IMR-90 (cell line): ENCODE data around the gene FAM193B. TPM values are rescaled to one million over a fixed set of nuclear protein-coding genes. Genes with fewer than 3 reads are reported as not detected.

Source experiments
- ATAC-seq: fragments of 200-7000 bp; cut with Tn5 transposase; 2 replicates; pipeline ENCODE4 v1.9.1; 2020; ENCODE audit warnings: low read depth, mild to moderate bottlenecking, moderate library complexity
- BruUV-seq: library from RNA; stranded (reverse); fragments of 400-500 nt; replicated peaks from 2 replicates; lab custom pipeline; 2021; lab: Mats Ljungman, UMichigan
- CTCF ChIA-PET: fragments of 300-600 bp; formaldehyde crosslinking; extraction: SDS; loops from one replicate; lab custom pipeline; 2021; ENCODE audit warnings: antibody characterized with exemption; lab: Yijun Ruan, JAX
- POLR2A ChIA-PET: fragments of 300-600 bp; sonication (Branson Sonifier 250); formaldehyde crosslinking; loops from one replicate; lab custom pipeline; 2022; ENCODE audit warnings: antibody characterized with exemption; ENCODE audit not compliant: unreplicated experiment; lab: Charles Lee
- DNase-seq: peaks from one replicate; pipeline ENCODE4 v3.0.0; 2013
- H2AFZ ChIP-seq: replicated peaks from 2 replicates; pipeline ENCODE3; 2013; ENCODE audit warnings: low read length, mild to moderate bottlenecking; ENCODE audit not compliant: poor library complexity
- H2AK5ac ChIP-seq: 2 replicates; pipeline ENCODE4 v1.6.1; 2013; ENCODE audit warnings: low read depth, low read length, inconsistent platforms
- H2AK9ac ChIP-seq: replicated peaks from 2 replicates; pipeline ENCODE3; 2013; ENCODE audit warnings: mild to moderate bottlenecking, low read depth, low read length, moderate library complexity; ENCODE audit not compliant: poor library complexity
- H2BK120ac ChIP-seq: 2 replicates; pipeline ENCODE4 v1.6.1; 2013; ENCODE audit warnings: low read depth, low read length, inconsistent platforms
- H2BK15ac ChIP-seq: 3 replicates; pipeline ENCODE4 v1.6.1; 2013; ENCODE audit warnings: low read depth, low read length, inconsistent platforms
- H2BK20ac ChIP-seq: 2 replicates; pipeline ENCODE4 v1.6.1; 2013; ENCODE audit warnings: low read depth, mild to moderate bottlenecking, inconsistent platforms, low read length, moderate library complexity
- H2BK5ac ChIP-seq: 2 replicates; pipeline ENCODE4 v1.6.1; 2013; ENCODE audit warnings: mild to moderate bottlenecking, low read depth, low read length, inconsistent platforms; ENCODE audit not compliant: poor library complexity, severe bottlenecking
- H3K14ac ChIP-seq: replicated peaks from 2 replicates; pipeline ENCODE4 v1.6.1; 2013; ENCODE audit warnings: low read depth, low read length, inconsistent platforms
- H3K18ac ChIP-seq: 2 replicates; pipeline ENCODE4 v1.6.1; 2013; ENCODE audit warnings: low read depth, low read length, control low read depth
- H3K23ac ChIP-seq: 2 replicates; pipeline ENCODE4 v1.6.1; 2013; ENCODE audit warnings: low read depth, low read length, inconsistent platforms
- H3K27ac ChIP-seq: 2 replicates; pipeline ENCODE4 v1.5.1; 2013; ENCODE audit warnings: mild to moderate bottlenecking, control low read depth, low read length; ENCODE audit not compliant: insufficient read depth
- H3K27me3 ChIP-seq: 2 replicates; pipeline ENCODE4 v1.6.1; 2013; ENCODE audit warnings: low read length; ENCODE audit not compliant: control insufficient read depth, insufficient read depth
- H3K36me3 ChIP-seq: 2 replicates; pipeline ENCODE4 v1.6.1; 2013; ENCODE audit warnings: low read length, mixed read lengths; ENCODE audit not compliant: control insufficient read depth, insufficient read depth
- H3K4ac ChIP-seq: 2 replicates; pipeline ENCODE4 v1.6.1; 2013; ENCODE audit warnings: low read depth, low read length, inconsistent platforms
- H3K4me1 ChIP-seq: 2 replicates; pipeline ENCODE4 v1.6.1; 2013; ENCODE audit warnings: low read length, mixed read lengths; ENCODE audit not compliant: control insufficient read depth, insufficient read depth
- H3K4me2 ChIP-seq: 2 replicates; pipeline ENCODE4 v1.6.1; 2013; ENCODE audit warnings: low read depth, mild to moderate bottlenecking, control low read depth, low read length, moderate library complexity
- H3K4me3 ChIP-seq: 2 replicates; pipeline ENCODE4 v1.5.1; 2013; ENCODE audit warnings: low read depth, mild to moderate bottlenecking, control low read depth, low read length, moderate library complexity; ENCODE audit not compliant: insufficient read depth
- H3K56ac ChIP-seq: 2 replicates; pipeline ENCODE4 v1.6.1; 2013; ENCODE audit warnings: low read length, inconsistent platforms; ENCODE audit not compliant: insufficient read depth; ENCODE audit errors: extremely low read depth
- H3K79me1 ChIP-seq, 2 experiments: 2 replicates each; pipeline ENCODE4 v1.6.1; 2013; ENCODE audit warnings: low read length in 2 of 2, inconsistent platforms in 1 of 2, low read depth in 1 of 2
- H3K9ac ChIP-seq: 2 replicates; pipeline ENCODE4 v1.6.1; 2013; ENCODE audit warnings: low read depth, low read length, control low read depth
- H3K9me1 ChIP-seq: 2 replicates; pipeline ENCODE4 v1.6.1; 2013; ENCODE audit warnings: low read length, inconsistent platforms; ENCODE audit not compliant: insufficient read depth
- H3K9me3 ChIP-seq: 2 replicates; pipeline ENCODE4 v1.6.1; 2013; ENCODE audit warnings: low read length; ENCODE audit not compliant: control insufficient read depth, insufficient read depth
- H4K20me1 ChIP-seq: 2 replicates; pipeline ENCODE4 v1.6.1; 2013; ENCODE audit warnings: low read length, inconsistent platforms; ENCODE audit not compliant: insufficient read depth
- H4K5ac ChIP-seq: 2 replicates; pipeline ENCODE4 v1.6.1; 2013; ENCODE audit warnings: mild to moderate bottlenecking, low read depth, low read length, control low read depth
- H4K8ac ChIP-seq, 2 experiments: 2 replicates each; pipeline ENCODE4 v1.6.1; 2013; ENCODE audit warnings: low read depth in 2 of 2, low read length in 2 of 2, control low read depth in 1 of 2, inconsistent platforms in 1 of 2
- H4K91ac ChIP-seq: 2 replicates; pipeline ENCODE4 v1.6.1; 2013; ENCODE audit warnings: low read depth, low read length, inconsistent platforms; ENCODE audit not compliant: insufficient read depth
- CEBPB ChIP-seq: IDR thresholded peaks from 2 replicates; pipeline ENCODE4 v1.6.1; 2012; ENCODE audit warnings: low read depth, low read length, improper control_type of control experiment
- CHD1 ChIP-seq: IDR thresholded peaks from 2 replicates; pipeline ENCODE4 v1.6.1; 2012; ENCODE audit warnings: low read depth, low read length, improper control_type of control experiment
- MAZ ChIP-seq: IDR thresholded peaks from 2 replicates; pipeline ENCODE4 v1.6.1; 2012; ENCODE audit warnings: low read depth, mild to moderate bottlenecking, low read length, improper control_type of control experiment, moderate library complexity, borderline replicate concordance
- MXI1 ChIP-seq: IDR thresholded peaks from 2 replicates; pipeline ENCODE4 v1.6.1; 2012; ENCODE audit warnings: low read depth, mild to moderate bottlenecking, low read length, moderate library complexity, borderline replicate concordance
- NFE2L2 ChIP-seq: fragments of 150-350 bp; IDR thresholded peaks from 2 replicates; pipeline ENCODE4 v1.6.1; 2016; ENCODE audit warnings: low read depth, mild to moderate bottlenecking, low read length
- RCOR1 ChIP-seq: IDR thresholded peaks from 2 replicates; pipeline ENCODE4 v1.6.1; 2012; ENCODE audit warnings: mild to moderate bottlenecking, low read length, improper control_type of control experiment; ENCODE audit not compliant: insufficient replicate concordance
- WGBS, 2 experiments: methylation state at CpG; one replicate each; pipeline versions ENCODE4 v1.1.5 to v1.1.7; 2013; ENCODE audit warnings: missing lambda C conversion rate in 2 of 2; ENCODE audit not compliant: insufficient read length in 1 of 2; ENCODE audit errors: extremely low coverage in 2 of 2; 5-methylcytosine and 5-hydroxymethylcytosine counted together
- dilution Hi-C: fragments of 300-500 bp; cut with HindIII; formaldehyde crosslinking; loops from one replicate; pipeline ENCODE4 v1.14.3; 2018; ENCODE audit warnings: low sequenced_read_pairs; ENCODE audit not compliant: unreplicated experiment
- in situ Hi-C: fragments of 300-500 bp; cut with MboI; formaldehyde crosslinking; loops from 3 replicates; pipeline ENCODE4 v1.14.3; 2019; ENCODE audit warnings: low sequenced_read_pairs, inconsistent platforms, mixed read lengths
- intact Hi-C: fragments of 100-400 bp; cut with micrococcal nuclease; formaldehyde crosslinking; loops from 2 replicates; pipeline ENCODE4 v1.10.0; 2022
- polyA plus RNA-seq, 3 experiments: library from polyadenylated mRNA; depleted of rRNA; stranded (reverse); fragments of >200 nt; gene quantifications; 2 replicates each; pipeline ENCODE4 v1.2.3, GENCODE V29; 2012; ENCODE audit warnings: low replicate concordance in 1 of 3
- total RNA-seq: library from RNA; depleted of rRNA; stranded (reverse); fragments of >200 nt; gene quantifications from 2 replicates; pipeline ENCODE4 v1.2.3, GENCODE V29; 2012
- TF ChIP-seq, protein P1 (sequence below): fragments of 150-350 bp; IDR thresholded peaks from 2 replicates; pipeline ENCODE4 v1.6.1; 2016; ENCODE audit warnings: low read depth, mild to moderate bottlenecking, low read length, moderate library complexity, borderline replicate concordance

FAM193B gene
- total and polyA plus RNA-seq, 2 of the 4 experiments (the other 2 are of a cell fraction), result 9.5 to 52.2 TPM

DNA sequence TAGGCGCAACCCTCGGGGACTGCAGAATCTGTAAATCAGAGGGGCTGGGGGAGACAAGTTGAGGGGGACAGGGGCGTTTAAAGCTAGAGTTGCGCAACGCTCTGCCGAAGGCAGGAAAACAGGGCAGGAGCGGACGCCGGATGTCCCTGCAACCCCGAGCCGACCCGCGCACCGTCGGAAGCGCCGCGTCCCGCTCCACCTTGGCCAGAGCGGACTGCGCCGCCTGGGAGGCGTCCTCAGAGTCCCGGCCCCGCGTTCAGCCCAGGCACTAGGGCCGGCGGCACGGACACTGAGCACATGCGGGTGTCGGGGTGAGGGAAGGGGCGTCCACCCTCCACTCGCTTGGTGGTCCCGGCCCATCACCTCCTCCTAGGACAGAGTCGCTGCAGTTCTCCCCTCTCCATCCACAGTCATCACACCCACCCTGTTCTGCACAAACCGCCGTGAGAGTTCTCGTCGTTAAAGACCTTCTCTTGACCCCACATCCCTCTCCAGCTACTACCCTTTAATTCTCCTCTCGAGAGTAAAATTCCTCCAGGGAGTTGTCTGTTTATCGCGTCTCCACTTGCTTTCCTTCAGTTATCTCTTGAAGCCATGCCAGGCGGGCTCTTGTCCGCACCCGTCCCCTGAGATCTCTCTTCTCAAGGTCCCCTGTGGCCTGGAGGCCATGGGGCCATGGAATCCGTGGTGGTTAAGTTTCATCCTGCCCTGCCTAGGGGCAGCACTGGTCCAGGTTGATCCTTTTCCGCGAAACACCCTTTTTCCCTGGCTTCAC is 56.2 kb downstream of the FAM193B start:
- H3K56ac ChIP-seq, result peak overlapping the region; percentile 92
- dilution Hi-C loops (no loop called here), intact Hi-C loops (no loop called here), in situ Hi-C loops (no loop called here)
- peaks cover 8% of the 10 kb centered on the region for H3K9me1 ChIP-seq
- peak overlapping the region; percentile 93 for H4K91ac ChIP-seq
- 65% methylated on average over 9 of the region's 48 CpGs; no CpG with 5 or more reads in 1 of the 2 experiments for WGBS, 2 experiments
- no peak for ATAC-seq
- peaks cover 17 to 44% of the 10 kb centered on the region in 2 experiments for H3K79me1 ChIP-seq
- peak overlapping the region; percentile 96; the same call in 1 of the 3 replicates for H2BK15ac ChIP-seq
- H3K4me1 ChIP-seq, result peaks cover 35% of the 10 kb centered on the region
- peak overlapping the region; percentile 80 for H2BK5ac ChIP-seq
- H2AFZ ChIP-seq, result peak overlapping the region; percentile 91
- H3K4me2 ChIP-seq, result peak overlapping the region; percentile 78
- CTCF ChIA-PET, result interaction anchor here (1.0 kb wide), 2 partner anchors 94 to 97 kb away, joined by 3 to 4 read pairs; partner anchors contain the start of gene PFN3
- peak overlapping the region; percentile 75 to 92 for H4K8ac ChIP-seq
- H3K27me3 ChIP-seq, result no peaks in the 10 kb centered on the region
- peak overlapping the region; percentile 87 for H2BK120ac ChIP-seq
- POLR2A ChIA-PET, result interaction anchor here (0.6 to 1.3 kb wide), 4 partner anchors 19 to 72 kb away, joined by 3 to 4 read pairs (median 4); partner anchors contain the start of genes DDX41 and GRK6
- peak overlapping the region; percentile 99 for H3K4ac ChIP-seq
- peak overlapping the region; percentile 92 for H3K23ac ChIP-seq
- H3K18ac ChIP-seq, result peak overlapping the region; percentile 48; the same call in 1 of the 2 replicates
- H2AK9ac ChIP-seq, result peak overlapping the region; percentile 100
- DNase-seq, result no peak
- H3K9ac ChIP-seq, result peak overlapping the region; percentile 78
- no peak for TF ChIP-seq RCOR1
- TF ChIP-seq, protein P1, sequence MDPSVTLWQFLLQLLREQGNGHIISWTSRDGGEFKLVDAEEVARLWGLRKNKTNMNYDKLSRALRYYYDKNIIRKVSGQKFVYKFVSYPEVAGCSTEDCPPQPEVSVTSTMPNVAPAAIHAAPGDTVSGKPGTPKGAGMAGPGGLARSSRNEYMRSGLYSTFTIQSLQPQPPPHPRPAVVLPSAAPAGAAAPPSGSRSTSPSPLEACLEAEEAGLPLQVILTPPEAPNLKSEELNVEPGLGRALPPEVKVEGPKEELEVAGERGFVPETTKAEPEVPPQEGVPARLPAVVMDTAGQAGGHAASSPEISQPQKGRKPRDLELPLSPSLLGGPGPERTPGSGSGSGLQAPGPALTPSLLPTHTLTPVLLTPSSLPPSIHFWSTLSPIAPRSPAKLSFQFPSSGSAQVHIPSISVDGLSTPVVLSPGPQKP, result no peak
- no peak for TF ChIP-seq MAZ
- TF ChIP-seq CHD1, result no peak
- TF ChIP-seq MXI1, result no peak
- no peak for TF ChIP-seq NFE2L2
- TF ChIP-seq CEBPB, result peak; percentile 97
- peak overlapping the region; percentile 45 for H3K4me3 ChIP-seq
- peaks cover 38% of the 10 kb centered on the region for H4K20me1 ChIP-seq
- no TSS peak for BruUV-seq
- no peaks in the 10 kb centered on the region for H3K9me3 ChIP-seq
- peaks cover 23% of the 10 kb centered on the region for H3K36me3 ChIP-seq
- peak overlapping the region; percentile 87 for H3K27ac ChIP-seq
- peak overlapping the region; percentile 10; the same call in 1 of the 2 replicates for H4K5ac ChIP-seq
- peak overlapping the region; percentile 97 for H3K14ac ChIP-seq
- peak overlapping the region; percentile 96 for H2AK5ac ChIP-seq
- H2BK20ac ChIP-seq, result peak overlapping the region; percentile 33; the same call in 1 of the 2 replicates
